Activated gamma-delta T cell (primary cell): ENCODE measurements around the gene MACF1.

ENCODE experiments used
- DNase-seq: peaks from one replicate; lab custom pipeline; 2025; lab: John Stamatoyannopoulos, UW

MACF1 gene

DNA sequence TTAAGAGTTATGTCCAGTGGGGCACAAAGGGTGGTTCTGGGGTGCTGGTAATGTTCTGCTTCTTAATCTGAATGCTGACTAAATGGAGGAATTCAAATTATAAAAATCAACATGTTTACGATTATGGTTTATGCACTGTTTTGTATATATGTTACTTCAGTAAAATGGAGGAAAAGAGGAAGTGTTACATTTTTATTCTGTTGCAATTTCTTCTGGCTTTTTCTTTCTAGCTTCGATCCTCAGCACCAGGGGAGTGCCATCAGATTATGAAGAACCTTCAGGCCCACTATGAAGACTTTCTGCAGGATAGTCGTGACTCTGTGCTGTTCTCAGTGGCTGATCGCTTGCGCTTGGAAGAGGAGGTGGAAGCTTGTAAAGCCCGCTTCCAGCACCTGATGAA lies 105.5 kb downstream of the MACF1 start:
- DNase-seq = no peak

DNA sequence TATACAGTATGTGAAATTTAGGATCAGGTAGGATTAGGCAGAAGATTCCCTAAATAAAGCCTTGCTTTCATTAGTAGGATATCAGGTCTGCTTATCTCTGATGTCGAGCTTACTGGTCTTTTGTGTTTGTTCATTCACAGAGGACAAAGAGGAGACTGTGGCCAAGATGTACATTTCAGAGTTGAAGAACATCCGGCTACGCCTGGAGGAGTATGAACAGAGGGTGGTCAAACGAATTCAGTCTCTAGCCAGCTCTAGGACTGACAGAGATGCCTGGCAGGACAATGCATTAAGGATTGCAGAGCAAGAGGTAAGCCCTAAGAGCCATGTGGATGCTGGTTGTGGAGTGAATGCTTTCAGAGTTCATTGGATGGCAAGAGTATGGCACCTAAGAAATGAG lies 106.2 kb downstream of the MACF1 start:
- no peak for DNase-seq

DNA sequence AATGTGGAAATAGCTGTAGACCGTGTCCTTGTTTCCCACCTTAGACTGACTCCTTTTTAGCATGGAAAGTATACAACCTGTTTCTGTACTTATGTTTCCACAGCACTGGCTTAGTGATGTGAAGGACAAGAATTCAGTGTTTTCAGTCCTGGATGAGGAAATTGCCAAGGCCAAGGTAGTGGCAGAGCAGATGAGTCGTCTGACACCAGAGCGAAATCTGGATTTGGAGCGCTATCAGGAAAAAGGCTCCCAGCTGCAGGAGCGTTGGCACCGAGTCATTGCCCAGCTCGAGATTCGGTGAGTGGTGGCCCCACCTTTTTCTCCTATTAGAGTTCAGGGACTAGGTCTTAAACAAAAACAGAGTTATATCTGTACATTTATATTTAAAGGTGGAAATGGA lies 112.6 kb downstream of the MACF1 start:
- no peak for DNase-seq

DNA sequence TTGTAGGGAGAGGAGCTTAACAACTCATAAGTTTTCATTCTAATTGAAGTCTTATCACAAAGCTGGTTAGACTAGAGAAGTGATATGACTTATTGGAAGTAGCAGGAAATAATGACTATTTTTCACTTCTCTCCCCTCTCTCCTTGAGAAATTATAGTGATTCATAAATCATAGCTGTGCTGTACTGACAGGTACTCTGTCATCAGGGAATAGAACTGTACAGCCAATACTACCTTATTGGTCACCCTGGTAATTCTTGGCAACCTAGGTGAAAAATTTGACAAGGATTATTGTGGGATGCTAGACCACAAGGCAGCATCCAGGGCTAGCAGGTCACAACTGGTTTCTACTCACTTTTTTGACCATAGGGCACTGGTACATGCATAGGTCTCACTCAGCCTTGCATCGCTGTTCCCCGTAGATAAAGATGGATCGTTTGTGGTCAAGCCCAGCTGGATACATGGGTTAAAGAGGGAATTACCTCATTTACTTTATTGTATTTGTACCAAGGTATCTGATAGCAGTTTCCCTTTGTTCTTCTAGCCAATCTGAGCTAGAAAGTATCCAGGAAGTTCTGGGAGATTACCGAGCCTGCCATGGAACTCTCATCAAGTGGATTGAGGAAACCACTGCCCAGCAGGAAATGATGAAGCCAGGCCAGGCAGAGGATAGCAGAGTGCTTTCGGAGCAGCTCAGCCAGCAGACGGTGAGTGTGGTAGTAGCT lies 113.6 kb downstream of the MACF1 start:
- DNase-seq = no peak

DNA sequence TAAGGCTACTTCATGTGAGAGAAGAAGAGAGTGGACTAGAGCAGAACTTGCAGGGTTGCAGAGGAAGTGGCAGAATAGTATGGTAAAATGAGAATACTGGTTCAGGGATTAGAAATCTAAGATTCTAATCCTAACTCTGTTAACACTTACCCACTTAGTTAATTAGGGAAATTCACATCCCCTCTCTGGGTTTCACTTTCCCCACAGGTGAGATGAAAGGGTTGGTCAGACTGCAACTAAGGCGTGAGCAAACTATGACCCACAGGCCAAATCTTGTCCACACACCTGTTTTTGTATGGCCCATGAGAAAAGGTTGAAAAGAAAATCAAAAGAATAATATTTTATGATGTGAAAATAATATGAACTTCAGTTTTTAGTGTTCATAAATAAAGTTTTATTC lies 117.5 kb downstream of the MACF1 start:
- no peak for DNase-seq

DNA sequence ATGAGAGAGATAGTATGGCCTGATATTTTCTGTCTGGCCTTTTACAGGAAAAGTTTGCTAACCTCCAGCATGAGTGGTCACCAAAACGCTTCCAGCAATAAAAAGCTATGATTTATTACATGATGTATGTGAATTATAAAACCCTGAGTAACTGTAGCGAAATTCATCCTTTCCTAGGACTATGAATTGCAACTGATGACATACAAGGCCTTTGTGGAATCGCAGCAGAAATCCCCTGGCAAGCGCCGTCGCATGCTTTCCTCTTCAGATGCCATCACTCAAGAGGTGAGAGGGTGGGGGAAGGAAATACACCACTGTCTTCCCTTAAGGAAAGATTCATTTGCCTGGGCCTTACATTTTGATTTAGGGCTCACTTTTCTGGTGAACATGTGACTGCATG lies 117.9 kb downstream of the MACF1 start:
- DNase-seq = no peak

DNA sequence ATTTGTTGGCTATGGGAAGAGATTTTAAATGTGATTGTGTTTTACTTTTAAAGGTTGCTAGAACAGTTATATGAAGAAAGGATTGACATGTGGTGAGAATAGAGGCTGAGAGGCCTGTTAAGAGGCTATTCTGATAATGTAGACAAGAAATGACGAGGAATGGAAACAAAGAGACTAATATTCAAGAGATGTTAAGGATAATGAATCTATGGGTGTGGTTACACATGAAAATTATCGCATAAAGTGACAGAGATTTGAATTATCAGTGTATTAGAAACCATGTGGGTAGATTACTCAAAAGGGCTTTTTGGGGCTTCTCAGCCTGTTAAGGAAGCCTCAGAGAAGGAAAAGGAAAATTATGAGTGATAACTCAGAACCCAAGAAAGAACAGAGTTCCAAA lies 120.4 kb downstream of the MACF1 start:
- no peak for DNase-seq

DNA sequence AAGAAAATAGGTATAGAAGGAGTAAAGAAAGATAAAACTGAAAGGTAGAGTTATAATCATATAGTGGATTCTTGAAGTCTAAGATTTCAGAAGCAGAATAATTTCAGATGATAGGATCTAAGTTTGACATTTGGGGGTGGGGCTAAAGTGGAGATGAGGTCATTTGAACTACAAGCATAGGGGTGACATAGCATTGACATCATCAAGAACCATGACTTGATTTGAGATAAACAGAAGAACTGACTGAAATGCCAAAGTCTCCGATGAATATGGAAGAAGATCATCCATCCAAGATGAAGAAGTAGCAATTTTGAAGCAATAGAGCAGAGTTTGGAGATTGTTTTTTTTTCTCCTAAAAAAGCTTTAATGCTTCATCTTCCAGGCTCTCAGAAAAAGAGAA lies 122.3 kb downstream of the MACF1 start:
- DNase-seq = no peak

DNA sequence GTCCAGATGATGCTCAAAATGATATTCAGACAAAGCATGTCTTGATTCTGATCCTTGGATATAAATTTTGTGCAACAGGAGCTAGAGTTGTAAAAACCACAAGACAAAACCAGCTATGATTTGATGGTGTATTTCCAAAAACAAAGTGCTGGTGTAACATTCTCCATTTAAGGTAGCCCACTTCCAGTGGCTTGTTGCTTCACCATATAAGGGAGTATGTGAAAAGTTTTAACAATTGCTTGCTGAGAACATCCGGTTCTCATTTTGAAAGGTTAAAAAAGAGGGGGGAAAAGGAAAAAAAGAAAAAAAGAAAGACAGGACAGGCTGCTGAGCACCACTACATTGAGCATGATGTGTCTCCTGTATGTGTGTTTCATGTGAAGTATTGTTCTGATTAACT lies 123.6 kb downstream of the MACF1 start:
- DNase-seq = no peak

DNA sequence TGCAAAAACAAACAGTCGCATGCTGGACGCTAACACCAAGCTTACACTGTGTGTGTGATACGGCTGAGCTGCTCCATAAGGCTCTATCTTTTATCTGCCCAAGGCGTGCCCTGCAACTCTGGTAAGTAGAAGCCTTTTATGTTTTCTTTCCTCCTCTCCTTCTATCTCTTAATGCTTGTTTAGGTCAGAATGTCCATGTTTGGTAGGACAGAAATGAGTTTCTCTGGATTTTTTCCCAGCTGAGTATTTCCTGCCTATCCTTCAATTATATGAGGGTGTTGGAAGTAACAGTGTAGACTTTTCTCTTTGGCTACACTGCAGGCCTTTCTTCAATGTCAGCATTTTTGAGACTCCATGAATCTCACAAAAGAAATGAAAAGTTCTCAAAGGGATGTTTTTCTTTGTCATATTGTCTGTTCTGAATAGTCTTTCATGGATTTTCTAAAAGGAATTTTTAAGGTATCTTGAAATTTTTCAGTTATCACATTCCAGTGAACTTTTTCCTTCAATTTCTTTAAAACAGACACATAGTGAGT lies 124.2 kb downstream of the MACF1 start:
- no peak for DNase-seq

DNA sequence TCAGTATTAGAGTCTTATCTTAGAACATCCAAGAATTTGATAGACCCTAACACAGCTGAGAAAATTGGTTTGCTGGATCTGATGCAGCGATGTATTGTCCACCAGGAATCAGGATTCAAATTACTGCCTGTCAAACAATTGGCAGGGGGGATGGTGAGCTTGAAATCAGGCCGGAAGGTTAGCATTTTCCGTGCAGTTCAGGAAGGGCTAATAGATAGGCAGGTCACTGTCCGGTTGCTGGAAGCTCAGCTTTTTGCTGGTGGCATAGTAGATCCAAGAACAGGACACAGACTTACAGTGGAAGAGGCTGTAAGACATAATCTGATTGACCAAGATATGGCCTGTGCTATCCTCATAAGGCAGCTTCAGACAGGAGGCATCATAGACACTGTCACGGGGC lies 127.2 kb downstream of the MACF1 start:
- DNase-seq = no peak

DNA sequence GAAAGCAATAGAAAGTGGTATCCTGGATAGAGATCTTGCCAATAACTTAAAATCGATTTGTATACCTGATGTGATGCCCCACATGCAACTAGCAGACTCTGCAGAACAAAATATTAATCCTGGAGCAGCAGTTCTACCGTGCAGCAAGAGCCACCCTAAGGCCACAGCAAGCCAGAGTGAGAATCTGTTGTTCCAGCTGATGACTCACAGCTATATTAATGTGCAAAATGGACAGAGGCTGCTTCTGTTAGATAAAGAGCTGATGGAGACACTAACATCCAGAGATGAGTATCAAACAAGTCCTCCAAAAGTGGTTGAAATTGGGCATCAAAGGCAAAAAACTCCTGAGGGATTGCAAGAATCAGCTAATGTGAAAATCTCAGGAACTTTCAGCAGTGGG lies 127.8 kb downstream of the MACF1 start:
- DNase-seq = no peak

DNA sequence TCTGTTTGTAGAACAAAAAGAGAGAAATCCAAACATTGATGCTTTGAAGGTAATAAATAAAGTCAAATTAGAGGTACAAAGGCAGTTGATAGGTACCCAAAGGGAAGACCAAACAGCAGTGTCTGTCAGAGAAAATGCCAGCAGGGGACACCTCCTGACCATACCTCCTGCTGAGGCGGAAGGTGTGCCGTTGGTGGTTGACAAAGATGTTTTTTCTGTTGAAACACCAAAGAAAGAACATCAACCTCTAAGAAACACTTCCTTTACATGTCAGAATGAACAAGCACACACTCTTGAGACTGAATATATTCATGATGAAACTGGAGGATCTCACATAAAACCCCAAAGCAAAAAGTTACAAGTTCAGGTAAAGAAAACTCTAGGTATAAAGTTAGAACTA lies 128.3 kb downstream of the MACF1 start:
- no peak for DNase-seq

DNA sequence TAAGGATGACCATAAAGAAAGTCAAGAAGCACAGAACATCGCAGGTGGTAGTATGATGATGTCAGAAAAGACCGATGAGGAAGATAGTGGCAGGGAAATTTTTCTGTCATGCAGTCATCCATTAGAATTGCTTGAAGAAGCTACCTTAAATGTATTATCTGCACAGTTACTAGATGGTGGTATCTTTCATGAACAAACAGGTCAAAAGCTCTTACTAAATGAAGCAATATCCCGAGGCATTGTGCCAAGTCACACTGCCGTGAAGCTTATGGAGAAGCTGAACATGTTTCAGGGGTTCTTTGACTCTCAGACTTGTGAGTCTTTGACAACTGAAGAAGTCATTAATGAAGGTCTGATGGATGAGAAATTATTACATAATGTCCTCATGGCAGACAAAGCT lies 128.8 kb downstream of the MACF1 start:
- DNase-seq = no peak

DNA sequence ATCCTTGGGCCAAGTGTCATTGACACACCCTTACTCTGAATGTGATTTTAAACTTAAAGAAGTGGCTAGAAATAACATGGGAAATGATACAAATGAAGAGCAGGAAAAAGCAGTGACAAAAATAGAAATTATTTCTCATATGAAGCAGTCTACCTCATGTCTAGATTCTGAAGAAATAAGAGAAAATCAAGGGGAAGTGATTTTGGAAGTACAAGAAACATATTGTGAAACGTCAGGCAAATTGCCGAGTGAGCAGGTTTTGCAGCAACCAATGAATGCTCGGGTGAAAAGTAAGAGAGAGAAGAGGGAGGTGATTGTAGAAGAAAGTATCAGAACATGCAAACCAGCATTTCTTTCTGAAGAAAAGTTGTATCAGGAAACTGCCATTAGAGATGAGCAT lies 130.7 kb downstream of the MACF1 start:
- DNase-seq = no peak

DNA sequence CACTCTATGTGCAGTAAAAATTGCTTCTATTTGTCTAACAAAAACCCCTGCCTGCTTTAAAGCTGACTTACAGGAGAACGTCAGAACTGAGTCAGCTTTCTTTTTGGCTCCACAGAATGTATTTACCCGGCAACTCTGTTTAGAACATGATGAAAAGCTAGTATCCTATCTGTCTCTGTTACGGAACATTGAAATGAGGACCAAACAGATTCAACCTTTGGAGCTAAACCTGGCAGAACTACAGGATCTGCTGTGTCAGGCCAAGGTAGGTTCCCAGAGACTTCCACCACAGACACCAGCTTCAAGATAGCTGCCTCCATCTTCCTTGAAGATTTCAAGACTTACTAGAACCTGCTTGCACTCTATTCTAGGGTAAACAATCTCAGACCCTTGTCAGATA lies 132.6 kb downstream of the MACF1 start:
- no peak for DNase-seq

DNA sequence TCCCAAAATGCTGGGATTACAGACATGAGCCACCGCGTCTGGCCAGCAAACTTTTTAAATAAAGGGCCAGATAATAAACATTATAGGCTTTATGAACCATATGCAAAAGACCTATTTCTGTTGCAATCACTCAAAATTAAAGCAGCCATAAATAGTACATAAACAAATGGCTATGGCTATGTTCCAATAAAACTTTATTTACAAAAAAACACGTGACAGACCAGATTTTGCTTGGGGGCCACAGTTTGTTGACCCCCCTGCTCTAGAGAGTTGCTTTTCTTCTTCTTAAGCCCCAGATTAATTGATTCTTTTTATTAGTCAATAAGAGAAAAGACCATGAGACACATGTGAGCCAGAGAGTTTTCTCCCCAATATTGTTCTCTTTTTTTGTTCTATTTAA lies 138.3 kb downstream of the MACF1 start:
- no peak for DNase-seq

DNA sequence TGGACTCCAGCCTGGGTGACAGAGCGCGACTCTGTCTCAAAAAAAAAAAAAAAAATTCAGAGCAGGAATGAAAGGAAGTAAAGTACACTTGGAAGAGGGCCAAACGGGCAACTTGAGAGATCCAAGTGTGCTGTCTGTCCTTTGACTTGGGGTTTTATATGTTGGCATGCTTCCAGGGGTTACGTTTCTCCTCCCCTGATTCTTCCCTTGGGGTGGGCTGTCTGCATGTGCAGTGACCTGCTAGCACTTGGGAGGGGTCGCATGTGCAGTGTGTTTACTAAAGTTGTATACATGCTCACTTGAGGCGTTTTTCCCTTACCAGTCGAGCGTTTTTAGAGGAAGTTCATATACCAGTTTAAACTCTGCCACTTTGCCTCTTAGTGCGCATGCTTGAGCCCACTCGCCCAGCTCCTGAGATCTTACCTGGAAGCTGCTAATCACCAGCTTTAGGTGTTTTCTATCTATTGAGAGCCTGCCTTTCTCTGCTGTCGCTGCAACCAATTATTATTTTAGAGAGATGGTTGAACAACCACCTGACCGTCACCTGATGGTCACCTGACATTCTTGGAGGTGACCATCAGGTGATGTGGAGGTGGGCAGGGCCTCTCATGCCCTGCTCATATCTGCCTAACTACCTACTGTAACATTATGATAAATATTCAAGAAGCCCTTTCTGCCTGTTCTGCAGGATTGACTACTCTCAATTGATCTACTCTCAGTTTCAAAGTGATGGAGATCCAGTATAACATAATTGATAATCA lies 140.1 kb downstream of the MACF1 start:
- no peak for DNase-seq

DNA sequence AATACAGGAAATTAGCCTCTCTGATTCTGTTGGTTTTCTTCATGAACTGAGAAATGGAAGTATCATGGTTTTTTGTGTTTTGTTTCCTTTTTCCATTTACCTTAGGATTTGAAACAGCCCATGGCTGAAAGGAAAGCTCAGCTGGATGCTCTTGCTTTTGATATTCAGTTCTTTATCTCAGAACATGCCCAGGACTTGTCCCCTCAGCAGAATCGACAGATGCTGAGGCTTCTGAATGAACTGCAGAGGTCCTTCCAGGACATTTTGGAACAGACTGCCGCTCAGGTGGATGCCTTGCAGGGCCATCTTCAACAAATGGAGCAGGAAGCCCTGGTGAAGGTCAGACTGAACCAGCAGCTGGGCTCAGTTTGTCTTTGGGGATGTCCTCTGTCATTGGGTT lies 142.4 kb downstream of the MACF1 start:
- no peak for DNase-seq

DNA sequence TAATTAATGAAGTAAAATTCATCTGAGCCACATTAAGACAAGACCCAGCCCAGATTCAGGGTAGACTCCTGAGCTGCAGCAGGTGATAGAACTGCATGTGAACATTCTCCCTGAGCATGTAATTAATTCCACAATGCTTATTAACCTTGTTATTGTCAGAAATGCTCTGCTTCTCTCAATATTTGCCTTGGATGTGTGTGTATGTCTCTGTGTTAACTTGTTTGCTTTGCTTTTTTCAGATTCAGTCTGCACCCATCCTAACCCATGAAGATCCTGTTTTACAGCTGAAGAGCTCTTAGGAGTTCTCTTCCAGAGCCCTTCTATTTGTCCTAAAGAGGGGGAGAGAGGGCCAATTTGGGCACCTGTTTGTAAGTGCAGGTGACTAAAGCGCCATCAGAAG lies 143.8 kb downstream of the MACF1 start:
- DNase-seq = no peak

DNA sequence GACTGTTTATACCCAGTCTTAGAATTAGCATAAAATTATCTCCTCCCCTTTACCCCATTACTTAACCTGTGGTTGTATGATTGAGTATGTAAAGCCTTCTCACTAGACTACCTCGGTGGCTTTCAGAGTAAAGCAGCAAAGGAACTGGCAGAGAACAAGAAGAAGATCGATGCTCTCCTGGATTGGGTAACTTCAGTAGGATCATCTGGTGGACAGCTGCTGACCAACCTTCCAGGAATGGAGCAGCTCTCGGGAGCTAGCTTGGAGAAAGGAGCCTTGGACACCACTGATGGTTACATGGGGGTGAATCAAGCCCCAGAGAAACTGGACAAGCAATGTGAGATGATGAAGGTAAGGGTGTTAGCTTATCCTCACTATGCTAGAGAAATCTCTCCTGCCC lies 148.4 kb downstream of the MACF1 start:
- no peak for DNase-seq

DNA sequence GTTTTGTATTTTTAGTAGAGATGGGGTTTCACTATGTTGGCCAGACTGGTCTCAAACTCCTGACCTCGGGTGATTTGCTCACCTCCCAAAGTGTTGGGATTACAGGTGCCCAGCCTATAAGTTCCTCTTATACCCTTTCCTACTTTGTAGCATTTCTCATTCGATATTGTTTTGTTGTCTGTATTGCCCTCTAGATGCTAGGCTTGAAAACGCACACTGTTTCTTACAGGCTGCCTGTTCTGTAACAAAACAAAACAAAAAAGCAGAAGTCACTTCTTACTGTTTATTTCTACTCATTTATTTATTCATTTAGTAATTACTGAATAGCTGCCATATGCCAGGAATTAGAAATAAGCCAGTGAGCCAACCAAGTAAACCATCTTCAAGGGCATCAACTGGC lies 150.1 kb downstream of the MACF1 start:
- no peak for DNase-seq

DNA sequence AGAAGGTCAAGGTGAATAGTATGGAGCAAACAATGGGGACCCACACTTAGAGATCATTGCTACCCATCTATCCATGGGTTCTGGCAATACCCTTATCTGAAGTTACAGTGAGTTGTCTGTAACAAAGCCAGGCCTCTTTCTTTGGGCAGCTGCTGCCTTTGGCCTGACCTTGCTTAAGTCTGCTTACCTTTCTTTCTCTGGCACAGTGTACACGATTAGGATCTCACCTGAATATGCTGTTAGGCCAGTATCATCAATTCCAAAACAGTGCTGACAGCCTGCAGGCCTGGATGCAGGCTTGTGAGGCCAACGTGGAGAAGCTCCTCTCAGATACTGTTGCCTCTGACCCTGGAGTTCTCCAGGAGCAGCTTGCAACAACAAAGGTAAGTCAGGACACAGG lies 154.0 kb downstream of the MACF1 start:
- DNase-seq = no peak
